Mesothelial cell of epicardium (in vitro differentiated cells): Measurements from ENCODE around the gene PPFIA1. TPM values are rescaled to one million over a fixed set of nuclear protein-coding genes. Genes with fewer than 3 reads are reported as not detected.

Experiments
- DNase-seq, 2 experiments: peaks; one replicate each; pipeline ENCODE4 v3.0.0; 2021; ENCODE audit warnings: low spot score in 2 of 2; ENCODE audit not compliant: unreplicated experiment in 2 of 2
- H3K27ac Mint-ChIP-seq: 2 replicates; pipeline ENCODE4 v1.8.0; 2021; ENCODE audit warnings: mixed read lengths
- H3K27me3 Mint-ChIP-seq: 2 replicates; pipeline ENCODE4 v1.8.0; 2021; ENCODE audit warnings: low read depth, mixed read lengths
- H3K36me3 Mint-ChIP-seq: 2 replicates; pipeline ENCODE4 v1.8.0; 2021; ENCODE audit warnings: mixed read lengths
- H3K4me1 Mint-ChIP-seq: 2 replicates; pipeline ENCODE4 v1.8.0; 2021; ENCODE audit warnings: mixed read lengths
- H3K4me3 Mint-ChIP-seq: 2 replicates; pipeline ENCODE4 v1.8.0; 2021; ENCODE audit warnings: mild to moderate bottlenecking, moderate library complexity, mixed read lengths
- H3K9me3 Mint-ChIP-seq: 2 replicates; pipeline ENCODE4 v1.8.0; 2021; ENCODE audit warnings: mixed read lengths
- CTCF ChIP-seq: fragments of 200-600 bp; sonication (generic); IDR thresholded peaks from one replicate; pipeline ENCODE4 v1.5.0; 2021; ENCODE audit warnings: antibody characterized with exemption; ENCODE audit not compliant: unreplicated experiment
- total RNA-seq: library from RNA; stranded (reverse); gene quantifications from 3 replicates; pipeline ENCODE4 v1.2.1, GENCODE V29; 2021

PPFIA1 gene
- total RNA-seq, 1 donor from 2014 or later: 59.1 TPM

- Mint-ChIP-seq H3K4me3 (no peak overlapping the region), H3K27ac (no peak overlapping the region), H3K36me3 (peaks cover 55% of the 10 kb centered on the region), H3K4me1 (peaks cover 6% of the 10 kb centered on the region), H3K27me3 (no peaks in the 10 kb centered on the region), H3K9me3 (no peaks in the 10 kb centered on the region)
- TF ChIP-seq CTCF: no peak
- no peak for DNase-seq
Observed at GRCh38 chr11:70423523-70424505, 153.3 kb downstream of the PPFIA1 start.

- no peaks in the 10 kb centered on the region for H3K9me3 Mint-ChIP-seq
- H3K27me3 Mint-ChIP-seq: no peaks in the 10 kb centered on the region
- H3K27ac Mint-ChIP-seq: no peak overlapping the region
- H3K36me3 Mint-ChIP-seq: peaks cover 54% of the 10 kb centered on the region
- H3K4me1 Mint-ChIP-seq: peaks cover 6% of the 10 kb centered on the region
- DNase-seq: no peak
- H3K4me3 Mint-ChIP-seq: no peak overlapping the region
- no peak for TF ChIP-seq CTCF
Observed at GRCh38 chr11:70424765-70425344, 154.4 kb downstream of the PPFIA1 start.

- no peak for TF ChIP-seq CTCF
- Mint-ChIP-seq H3K4me3 (no peak overlapping the region), H3K4me1 (peaks cover 6% of the 10 kb centered on the region), H3K36me3 (peaks cover 51% of the 10 kb centered on the region), H3K27ac (no peak overlapping the region), H3K9me3 (no peaks in the 10 kb centered on the region), H3K27me3 (no peaks in the 10 kb centered on the region)
- DNase-seq: no peak
Observed at GRCh38 chr11:70427436-70427835, 156.9 kb downstream of the PPFIA1 start.

- H3K4me3 Mint-ChIP-seq: no peak overlapping the region
- no peaks in the 10 kb centered on the region for H3K9me3 Mint-ChIP-seq
- TF ChIP-seq CTCF: no peak
- DNase-seq: no peak
- H3K4me1 Mint-ChIP-seq: peaks cover 6% of the 10 kb centered on the region
- no peaks in the 10 kb centered on the region for H3K27me3 Mint-ChIP-seq
- H3K36me3 Mint-ChIP-seq: peaks cover 47% of the 10 kb centered on the region
- no peak overlapping the region for H3K27ac Mint-ChIP-seq
Observed at GRCh38 chr11:70428701-70429427, 158.4 kb downstream of the PPFIA1 start.

GRCh38 chr11:70429428-70429705, 158.9 kb downstream of the PPFIA1 start:
- TF ChIP-seq CTCF: no peak
- peaks cover 45% of the 10 kb centered on the region for H3K36me3 Mint-ChIP-seq
- no peaks in the 10 kb centered on the region for H3K27me3 Mint-ChIP-seq
- no peak overlapping the region for H3K4me3 Mint-ChIP-seq
- peaks cover 6% of the 10 kb centered on the region for H3K4me1 Mint-ChIP-seq
- H3K27ac Mint-ChIP-seq: no peak overlapping the region
- no peaks in the 10 kb centered on the region for H3K9me3 Mint-ChIP-seq
- DNase-seq: no peak
